HepG2 (cell line): ENCODE measurements around the gene DLG4. TPM values are rescaled to one million over a fixed set of nuclear protein-coding genes. Genes with fewer than 3 reads are reported as not detected.

ENCODE experiments used
- AHDC1 ChIP-seq: sonication (generic); formaldehyde crosslinking; IDR thresholded peaks from 2 replicates; pipeline ENCODE4 v1.5.1; 2020; ENCODE audit warnings: mild to moderate bottlenecking, missing genetic modification reagents, borderline replicate concordance
- ARID5B ChIP-seq: IDR thresholded peaks from 2 replicates; pipeline ENCODE4 v1.4.0; 2020; ENCODE audit warnings: mild to moderate bottlenecking, missing genetic modification reagents
- HDAC1 ChIP-seq: sonication (generic); formaldehyde crosslinking; IDR thresholded peaks from 2 replicates; pipeline ENCODE4 v1.5.1; 2020; ENCODE audit warnings: mild to moderate bottlenecking, missing genetic modification reagents
- HMG20A ChIP-seq: IDR thresholded peaks from 2 replicates; pipeline ENCODE4 v1.6.1; 2016; ENCODE audit warnings: borderline replicate concordance
- MAFG ChIP-seq: sonication (generic); formaldehyde crosslinking; IDR thresholded peaks from 2 replicates; pipeline ENCODE4 v1.5.1; 2020; ENCODE audit warnings: mild to moderate bottlenecking, missing genetic modification reagents
- MYC ChIP-seq: sonication (generic); formaldehyde crosslinking; IDR thresholded peaks from 2 replicates; pipeline ENCODE4 v1.9.0; 2021; ENCODE audit warnings: missing genetic modification reagents, borderline replicate concordance
- PAF1 ChIP-seq: IDR thresholded peaks from 2 replicates; pipeline ENCODE4 v1.6.1; 2016; ENCODE audit warnings: missing genetic modification reagents, missing compliant biosample characterization
- SP1 ChIP-seq, 2 experiments: fragments of 450-650 bp in 1 of 2; sonication (generic) in 1 of 2; formaldehyde crosslinking in 1 of 2; IDR thresholded peaks; 2 replicates each; pipeline versions ENCODE4 v1.4.0 to v1.6.1; 2016 to 2020; ENCODE audit warnings: missing genetic modification reagents in 1 of 2
- TCF7 ChIP-seq: sonication (generic); IDR thresholded peaks from 2 replicates; pipeline ENCODE4 v1.6.1; 2016; ENCODE audit warnings: antibody characterized with exemption, low read depth
- XRCC5 ChIP-seq: fragments of 200-400 bp; formaldehyde crosslinking; optimal IDR thresholded peaks from 2 replicates; pipeline ENCODE3; 2017; ENCODE audit warnings: mild to moderate bottlenecking, low read length
- ZBTB1 ChIP-seq: sonication (generic); formaldehyde crosslinking; IDR thresholded peaks from 2 replicates; pipeline ENCODE4 v1.4.0; 2020; ENCODE audit warnings: missing genetic modification reagents, borderline replicate concordance
- ZNF275 ChIP-seq: sonication (generic); formaldehyde crosslinking; IDR thresholded peaks from 2 replicates; pipeline ENCODE4 v1.8.0; 2022; ENCODE audit warnings: missing genetic modification reagents, mild to moderate bottlenecking, inconsistent platforms, borderline replicate concordance
- ZNF446 ChIP-seq: sonication (generic); formaldehyde crosslinking; IDR thresholded peaks from 2 replicates; pipeline ENCODE4 v1.5.0; 2020; ENCODE audit warnings: mild to moderate bottlenecking, missing genetic modification reagents
- ZNF737 ChIP-seq: sonication (generic); formaldehyde crosslinking; IDR thresholded peaks from 2 replicates; pipeline ENCODE4 v1.5.0; 2020; ENCODE audit warnings: missing genetic modification reagents, mild to moderate bottlenecking, borderline replicate concordance
- ZSCAN31 ChIP-seq: sonication (generic); formaldehyde crosslinking; IDR thresholded peaks from 2 replicates; pipeline ENCODE4 v1.5.0; 2020; ENCODE audit warnings: low read depth, mild to moderate bottlenecking, missing genetic modification reagents
- polyA plus RNA-seq, 8 experiments: library from polyadenylated mRNA; depleted of rRNA in 3 of 8; stranded (reverse) in 7 of 8; unstranded in 1 of 8; fragments of >200 nt; fragmentation: Illumina TruSeq in 4 of 8; extraction: Trizol in 4 of 8; gene quantifications; 2 replicates each; pipeline versions ENCODE4 v1.2.1 to v1.2.3, GENCODE V29; 2011 to 2016; ENCODE audit warnings: low read depth in 4 of 8, missing spikeins in 1 of 8, mixed read lengths in 1 of 8; ENCODE audit not compliant: insufficient read depth in 1 of 8
- total RNA-seq, 5 experiments: library from RNA; depleted of rRNA; stranded (reverse); fragments of >200 nt; fragmentation: Illumina TruSeq; extraction: Trizol; gene quantifications; 2 replicates each; pipeline ENCODE4 v1.2.3, GENCODE V29; 2016; ENCODE audit warnings: low read depth in 1 of 5

The DLG4 gene
- total and polyA plus RNA-seq, 2 of the 13 experiments (the other 11 are each of a cell fraction or from before 2014, with no cell fraction given), result 0.71 to 4.3 TPM

GRCh38 chr17:7177191-7177953 is 42.3 kb downstream of the DLG4 start (continued):
- no peak for TF ChIP-seq ZSCAN31 (CRISPR knock-in tag)
- no peak for TF ChIP-seq PAF1
- no peak for TF ChIP-seq HMG20A (CRISPR knock-in tag)
- TF ChIP-seq TCF7, result no peak
- TF ChIP-seq ZNF446 (CRISPR knock-in tag), result no peak
- no peak for TF ChIP-seq ARID5B (CRISPR knock-in tag)
- no peak for TF ChIP-seq ZBTB1 (CRISPR knock-in tag)
- no peak for TF ChIP-seq MYC (CRISPR knock-in tag)
- no peak for TF ChIP-seq XRCC5
- TF ChIP-seq HDAC1 (CRISPR knock-in tag), result peak; percentile 56; the same call in 1 of the 2 replicates
- TF ChIP-seq MAFG (CRISPR knock-in tag), result no peak
- no peak for TF ChIP-seq AHDC1 (CRISPR knock-in tag)
- no peak for TF ChIP-seq SP1 (IDR thresholded peaks at IDR 0.05)
- TF ChIP-seq SP1 (CRISPR knock-in tag; IDR thresholded peaks at IDR 0.05), result no peak
- no peak for TF ChIP-seq ZNF737 (CRISPR knock-in tag)
- TF ChIP-seq ZNF275 (CRISPR knock-in tag), result no peak
